GM18858 (cell line): ENCODE measurements around the gene OCIAD2.
"Not testable (repeated sequence)": the region's sequence is repeated elsewhere in the genome, so short reads cannot be mapped to it uniquely, and the experiment has no call there.

ENCODE experiments used
- ATAC-seq: cut with Tn5 transposase; IDR thresholded peaks from one replicate; pipeline ENCODE4 v1.9.1; 2021; ENCODE audit not compliant: unreplicated experiment

Gene OCIAD2

DNA sequence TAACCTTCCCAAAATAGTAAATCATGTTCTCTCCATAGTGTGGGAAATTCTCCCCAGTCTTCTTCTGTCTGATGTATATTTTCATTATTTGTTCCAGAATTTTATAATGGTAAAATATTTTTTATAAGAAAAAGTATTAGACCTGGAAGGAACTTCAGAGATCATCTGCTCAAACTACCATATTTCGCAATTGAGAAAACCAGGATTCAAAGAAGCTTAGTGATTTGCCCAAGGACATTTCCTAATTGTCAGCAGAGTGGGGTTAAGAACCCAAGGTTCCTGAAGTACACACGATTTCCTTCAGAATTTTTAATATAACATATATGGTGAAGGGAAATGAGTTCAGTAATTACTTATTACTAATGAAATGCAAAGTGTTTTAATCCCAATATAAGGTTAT is 51.6 kb downstream of the OCIAD2 start:
- ATAC-seq = no peak

DNA sequence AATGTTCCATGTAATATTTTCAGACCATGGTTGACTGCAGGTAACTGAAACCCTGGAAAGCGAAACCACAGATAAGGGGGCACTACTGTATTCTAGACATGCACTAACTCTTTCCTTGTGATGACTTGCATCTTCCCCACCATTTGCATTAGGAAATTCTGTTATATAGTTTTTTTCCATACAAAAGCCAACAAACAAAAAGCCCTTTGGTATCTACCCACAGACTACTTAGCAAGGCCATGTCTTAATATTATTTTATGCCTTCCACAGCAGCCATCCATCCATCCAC is 52.2 kb downstream of the OCIAD2 start:
- ATAC-seq = no peak

DNA sequence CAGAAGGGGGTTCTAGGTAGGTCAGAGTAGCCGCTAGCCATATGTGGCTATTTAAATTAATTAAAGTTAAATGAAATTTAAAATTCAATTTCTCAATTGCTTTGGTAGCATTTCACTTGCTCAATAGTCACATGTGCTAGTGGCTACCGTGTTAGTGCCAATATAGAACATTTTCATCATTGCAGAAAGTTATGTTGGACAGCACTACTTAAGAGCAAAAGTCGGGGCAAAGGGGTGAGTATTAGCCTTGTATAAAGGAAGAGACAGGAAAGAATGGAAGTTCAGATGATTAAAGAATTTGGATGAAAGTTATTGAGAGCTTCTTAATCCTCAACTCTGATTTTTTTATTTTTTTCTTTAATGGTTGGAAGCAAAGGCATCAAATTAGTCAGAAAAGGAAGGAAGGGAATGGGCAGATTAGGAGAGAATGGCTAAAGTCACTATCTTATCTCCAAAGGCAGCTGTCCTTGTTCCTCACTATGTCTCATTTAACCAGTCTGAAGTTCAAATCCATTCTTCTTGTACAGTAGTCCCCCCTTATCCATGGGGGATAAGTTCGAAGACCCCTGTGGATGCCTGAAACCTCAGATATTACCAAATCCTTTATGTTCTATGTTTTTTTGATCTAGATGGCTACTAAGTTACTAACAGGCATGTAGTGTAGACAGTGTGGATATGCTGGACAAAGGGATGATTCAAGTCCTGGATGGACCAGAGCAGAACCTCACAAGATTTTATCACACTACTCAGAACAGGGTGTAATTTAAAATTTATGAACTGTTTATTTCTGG is 52.8 kb downstream of the OCIAD2 start:
- no peak for ATAC-seq

DNA sequence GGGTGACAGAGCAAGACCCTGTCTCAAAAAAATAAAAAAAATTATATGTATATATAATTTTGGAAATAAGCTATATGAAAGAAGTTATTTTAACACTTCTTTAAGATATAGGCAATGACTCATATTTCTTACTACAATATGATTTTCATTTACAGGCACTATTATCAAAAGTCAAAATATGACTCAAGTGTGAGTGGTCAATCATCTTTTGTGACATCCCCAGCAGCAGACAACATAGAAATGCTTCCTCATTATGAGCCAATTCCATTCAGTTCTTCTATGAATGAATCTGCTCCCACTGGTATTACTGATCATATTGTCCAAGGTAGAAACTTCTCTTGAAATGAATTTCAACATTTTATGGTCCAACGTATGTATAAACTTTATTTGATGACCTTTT is 54.9 kb downstream of the OCIAD2 start:
- no peak for ATAC-seq

DNA sequence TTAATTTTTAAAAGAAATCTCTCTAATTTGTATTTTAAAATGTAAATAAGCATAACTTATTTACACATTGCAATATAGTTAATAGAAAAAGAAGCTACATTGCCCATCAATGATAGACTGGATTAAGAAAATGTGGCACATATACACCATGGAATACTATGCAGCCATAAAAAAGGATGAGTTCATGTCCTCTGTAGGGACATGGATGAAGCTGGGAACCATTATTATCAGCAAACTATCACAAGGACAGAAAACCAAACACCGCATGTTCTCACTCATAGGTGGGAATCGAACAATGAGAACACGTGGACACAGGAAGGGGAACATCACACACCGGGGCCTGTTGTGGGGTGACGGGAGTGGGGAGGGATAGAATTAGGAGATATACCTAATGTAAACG is 57.8 kb downstream of the OCIAD2 start:
- ATAC-seq = not testable (repeated sequence)

DNA sequence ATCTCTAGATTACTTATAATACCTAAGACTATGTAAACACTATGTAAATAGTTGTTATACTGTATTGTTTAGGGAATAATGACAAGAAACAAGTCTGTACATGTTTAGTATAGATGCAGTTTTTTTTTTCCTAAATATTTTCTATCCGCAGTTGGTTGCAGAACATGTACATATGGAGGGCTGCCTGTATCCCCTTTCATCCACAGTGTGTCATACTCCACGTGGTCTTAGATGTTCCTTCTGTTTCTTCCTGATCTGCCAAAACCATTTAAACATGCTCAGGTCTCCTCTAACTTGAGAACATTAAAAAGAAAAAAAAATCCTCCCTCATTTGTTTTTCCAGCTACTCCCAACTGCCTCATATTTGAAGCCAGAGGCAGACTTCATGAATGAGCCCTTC is 61.7 kb downstream of the OCIAD2 start:
- ATAC-seq = no peak

DNA sequence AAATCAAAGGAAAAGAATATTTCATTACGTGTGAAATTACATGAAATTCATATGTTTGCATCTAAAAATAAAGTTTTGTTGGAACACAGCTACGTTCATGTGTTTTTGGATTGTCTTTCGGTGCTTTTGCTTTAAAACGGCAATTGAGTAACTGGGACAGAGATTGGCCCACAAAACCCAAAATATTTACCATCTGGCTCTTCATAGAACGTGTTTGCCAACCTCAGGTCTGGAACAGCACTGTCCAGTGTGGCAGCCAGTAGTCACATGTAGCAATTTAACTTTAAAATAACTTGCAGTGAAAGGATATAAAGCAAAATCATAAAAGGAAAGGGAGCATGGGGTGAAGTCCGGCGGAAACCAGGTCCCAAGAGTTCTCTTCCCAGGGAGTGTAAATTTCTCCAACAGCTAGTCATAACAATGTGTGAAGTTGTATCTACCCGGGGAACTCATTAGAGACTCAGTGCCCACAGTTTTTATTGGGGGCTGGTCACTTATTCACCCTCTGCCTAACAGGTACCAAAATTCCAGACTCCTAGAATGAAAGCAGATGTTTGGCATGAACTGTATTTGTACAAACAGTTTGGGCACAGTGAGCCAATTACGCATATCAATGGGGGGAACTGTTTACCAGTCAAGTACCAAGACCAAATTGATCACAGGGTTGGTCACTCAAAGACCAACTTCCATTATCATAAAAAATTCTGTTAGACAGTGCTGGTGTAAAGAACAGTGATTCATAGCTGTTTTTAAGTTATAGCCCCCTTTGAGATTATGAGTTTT is 65.3 kb downstream of the OCIAD2 start:
- ATAC-seq = no peak

DNA sequence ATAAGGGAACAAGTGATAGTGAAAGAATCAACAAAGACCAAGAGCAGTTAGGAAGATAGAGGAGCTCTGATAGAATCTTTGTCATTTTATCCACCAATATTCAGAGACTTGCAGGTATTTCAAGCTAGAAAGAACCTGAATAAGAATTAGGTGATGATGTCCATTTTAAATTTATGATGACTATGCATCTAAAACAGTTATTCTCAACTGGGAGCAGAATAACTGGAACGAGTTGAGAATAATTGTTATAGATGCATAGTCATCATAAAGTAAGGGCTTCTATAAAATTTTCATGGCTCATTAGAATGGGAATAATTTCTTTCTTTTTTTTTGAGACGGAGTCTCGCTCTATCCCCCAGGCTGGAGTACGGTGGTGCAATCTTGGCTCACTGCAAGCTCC is 69.9 kb downstream of the OCIAD2 start:
- no peak for ATAC-seq
